GM19452 (cell line): ENCODE data around the gene EIF5A2.
"Not testable (repeated sequence)": the region's sequence is repeated elsewhere in the genome, so short reads cannot be mapped to it uniquely, and the experiment has no call there.

Experiments
- ATAC-seq: cut with Tn5 transposase; IDR thresholded peaks from one replicate; pipeline ENCODE4 v1.9.1; 2021; ENCODE audit not compliant: unreplicated experiment

Gene EIF5A2

DNA sequence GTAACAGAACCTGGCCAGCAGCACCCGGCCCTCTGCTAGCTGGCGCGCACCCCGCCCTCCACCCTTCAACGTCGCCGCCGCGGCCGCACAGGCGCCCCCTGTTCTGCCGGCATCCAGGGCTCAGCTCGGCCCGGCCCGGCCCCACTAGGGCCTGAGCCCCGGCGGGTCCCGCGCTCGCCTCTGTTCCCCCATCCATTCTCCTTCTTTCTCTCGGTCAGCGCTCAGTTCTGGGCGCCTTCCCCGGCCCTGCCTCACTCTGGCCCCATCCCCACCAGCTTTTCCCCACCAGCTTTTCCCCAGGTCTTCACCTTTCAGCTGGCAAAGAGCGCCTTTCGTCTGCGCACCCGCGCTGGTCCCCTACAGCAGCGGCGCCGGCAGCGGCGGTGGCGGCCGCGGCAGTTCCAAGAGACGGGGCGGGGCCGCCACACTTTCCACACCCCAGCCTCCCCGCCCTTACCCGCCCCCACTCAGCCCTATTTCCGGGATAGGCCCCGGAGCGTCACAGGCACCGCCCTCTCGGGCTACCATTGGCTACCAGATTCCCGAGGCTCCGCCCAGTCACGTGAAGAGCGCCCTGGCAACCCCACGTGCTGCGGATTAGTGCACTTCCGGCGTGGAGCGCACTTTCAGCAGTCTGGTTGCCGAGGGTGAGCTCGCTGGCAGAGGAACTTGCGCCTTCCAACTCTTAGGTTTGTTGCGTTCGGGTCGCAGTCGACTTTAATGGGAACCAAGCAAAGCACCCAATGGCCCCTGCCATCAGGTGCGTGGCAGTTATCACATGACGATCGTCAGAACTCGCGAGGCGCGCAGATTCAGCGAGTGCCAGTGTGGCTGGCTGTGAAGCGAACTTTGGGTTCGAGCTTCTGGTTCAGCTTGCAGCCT is at the start of gene EIF5A2:
Gene EIF5A2, minus strand, starts transcription at position 403 of the 882 bp plus-strand sequence. CDS start 831 bp downstream, outside the sequence.
- peak; percentile 92 for ATAC-seq

DNA sequence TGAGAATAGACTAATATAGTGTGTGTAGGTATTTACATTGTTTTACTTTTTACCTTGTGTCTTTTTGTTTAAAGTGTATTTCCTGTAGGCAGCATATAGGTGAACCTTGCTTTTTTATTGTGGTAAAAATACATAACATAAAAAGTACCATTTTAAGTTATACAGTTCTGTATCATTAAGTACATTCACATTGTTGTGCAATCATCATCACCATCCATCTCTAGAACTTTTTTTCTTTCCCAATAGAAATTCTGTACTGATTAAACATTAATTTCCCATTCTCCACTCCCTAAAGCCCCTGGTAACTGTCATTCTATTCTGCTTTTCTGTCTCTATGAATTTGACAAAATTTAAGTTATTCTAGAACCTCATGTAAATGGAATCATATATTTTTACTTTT is 48.2 kb upstream of the EIF5A2 start:
- no peak for ATAC-seq

DNA sequence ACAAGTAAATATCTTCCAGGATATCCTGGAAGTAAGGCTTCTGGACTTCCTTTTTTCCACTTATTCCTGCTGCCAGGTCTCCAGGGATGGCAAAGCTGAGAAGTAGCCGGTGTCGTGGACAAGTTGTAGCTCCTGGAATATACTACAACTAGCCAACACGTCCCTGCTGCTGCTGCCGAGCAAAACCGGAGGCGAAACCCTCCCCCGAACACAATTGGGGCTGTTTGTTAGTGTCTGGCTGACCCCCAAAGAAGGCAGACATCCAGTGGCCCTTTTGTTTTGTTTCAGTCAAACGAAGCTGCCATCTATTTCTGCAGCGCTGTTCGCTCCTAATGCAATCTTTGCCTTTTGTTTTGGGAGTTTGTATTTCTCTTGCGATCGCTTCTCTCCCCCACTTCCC is 45.3 kb upstream of the EIF5A2 start:
- ATAC-seq, result no peak

DNA sequence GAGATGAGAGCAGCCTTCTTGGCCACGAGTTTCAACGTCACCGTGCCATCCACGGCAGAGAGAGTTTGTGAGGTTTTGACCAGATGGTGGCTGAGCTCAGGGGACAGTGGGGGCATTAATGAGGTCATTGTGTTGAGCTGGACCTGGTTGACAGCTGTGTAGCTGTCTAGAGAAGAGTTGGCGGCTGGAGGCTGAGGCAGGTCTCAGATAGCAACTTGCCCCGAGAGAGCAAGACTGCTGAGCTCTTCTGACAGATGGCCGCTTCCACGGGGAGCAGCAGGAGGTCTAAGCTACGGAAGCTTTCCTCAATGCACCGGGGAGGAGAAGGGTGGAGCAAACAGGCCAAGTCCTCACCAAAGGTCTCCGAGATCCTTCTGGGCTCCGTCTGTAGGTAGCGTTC is 44.8 kb upstream of the EIF5A2 start:
- no peak for ATAC-seq

DNA sequence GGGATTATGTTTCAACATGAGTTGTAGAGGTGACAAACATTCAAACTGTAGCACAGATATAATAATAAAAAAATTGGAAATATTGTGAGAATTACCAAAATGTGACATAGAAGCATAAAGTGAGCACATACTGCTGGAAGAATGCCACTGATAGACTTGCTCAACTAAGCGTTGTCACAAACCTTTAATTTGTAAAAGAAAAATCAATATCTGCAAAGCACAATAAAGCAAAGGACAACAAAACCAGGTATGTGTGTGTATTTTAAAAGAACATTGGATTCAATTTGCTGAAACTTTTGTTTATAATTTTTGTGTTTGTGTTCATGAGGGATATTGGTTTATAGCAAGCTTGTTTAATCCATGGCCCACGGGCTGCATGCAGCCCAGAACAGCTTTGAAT is 40.8 kb upstream of the EIF5A2 start:
- no peak for ATAC-seq

DNA sequence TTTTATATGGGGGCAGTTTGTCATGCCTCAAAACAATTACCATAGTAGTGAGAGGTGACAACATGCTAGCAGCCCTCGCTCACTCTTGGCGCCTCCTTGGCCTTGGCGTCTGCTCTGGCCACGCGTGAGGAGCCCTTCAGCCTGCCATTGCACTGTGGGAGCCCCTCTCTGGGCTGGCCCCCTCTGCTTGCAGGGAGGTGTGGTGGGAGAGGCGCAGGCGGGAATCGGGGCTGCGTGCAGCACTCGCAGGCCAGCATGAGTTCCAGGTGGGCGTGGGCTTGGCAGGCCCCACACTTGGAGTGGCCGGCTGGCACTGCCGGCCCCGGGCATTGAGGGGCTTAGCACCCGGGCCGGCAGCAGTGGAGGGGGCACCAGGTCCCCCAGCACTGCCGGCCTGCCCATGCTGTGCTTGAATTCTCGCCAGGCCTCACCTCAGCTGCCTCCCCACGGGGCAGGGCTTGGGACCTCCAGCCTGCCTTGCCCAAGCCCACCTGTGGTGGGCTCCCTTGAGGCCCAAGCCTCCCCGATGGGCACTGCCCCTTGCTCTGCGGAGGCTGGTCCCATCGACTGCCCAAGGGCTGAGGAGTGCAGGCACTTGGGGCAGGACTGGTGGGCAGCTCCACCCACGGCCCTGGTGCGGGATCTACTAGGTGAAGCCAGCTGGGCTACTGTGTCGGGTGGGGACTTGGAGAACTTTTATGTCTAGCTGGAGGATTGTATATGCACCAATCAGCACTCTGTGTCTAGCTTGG is 38.8 kb upstream of the EIF5A2 start:
- no peak for ATAC-seq

DNA sequence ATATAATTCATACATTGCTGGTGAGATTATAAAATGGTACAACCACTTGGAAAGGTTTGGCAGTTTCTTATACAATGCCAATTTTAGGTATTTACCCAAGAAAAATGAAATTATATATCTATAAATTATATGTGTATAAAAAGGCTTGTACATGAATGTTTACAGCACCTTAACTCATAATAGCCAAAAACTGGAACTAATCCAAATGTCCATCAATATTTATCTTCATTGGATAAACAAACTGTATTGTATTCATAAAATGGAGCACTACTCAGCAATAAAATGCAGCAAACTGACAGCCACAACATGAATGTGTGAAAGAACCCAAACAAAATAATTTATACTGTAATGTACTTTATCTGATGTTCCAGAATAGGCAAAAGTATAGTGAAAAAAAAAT is 33.6 kb upstream of the EIF5A2 start:
- ATAC-seq, result no peak

DNA sequence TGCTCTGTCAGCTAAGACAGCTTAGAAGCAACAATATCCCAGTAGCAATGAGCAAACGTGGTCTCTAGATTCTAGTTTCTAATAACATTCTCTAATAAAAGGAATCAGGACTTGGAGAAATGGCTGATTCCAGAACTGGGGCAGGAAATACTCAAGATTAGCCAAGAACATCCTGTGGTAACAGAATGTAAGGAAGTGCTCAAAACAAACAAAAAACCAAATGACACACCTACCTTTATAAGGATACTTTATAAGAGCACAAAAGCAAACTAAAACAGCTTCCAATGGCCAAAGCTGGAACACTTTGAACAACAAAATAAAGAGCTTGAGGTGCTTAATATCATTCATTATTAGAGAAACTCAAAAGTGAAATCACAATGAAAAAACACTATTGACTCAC is 33.1 kb upstream of the EIF5A2 start:
- no peak for ATAC-seq

DNA sequence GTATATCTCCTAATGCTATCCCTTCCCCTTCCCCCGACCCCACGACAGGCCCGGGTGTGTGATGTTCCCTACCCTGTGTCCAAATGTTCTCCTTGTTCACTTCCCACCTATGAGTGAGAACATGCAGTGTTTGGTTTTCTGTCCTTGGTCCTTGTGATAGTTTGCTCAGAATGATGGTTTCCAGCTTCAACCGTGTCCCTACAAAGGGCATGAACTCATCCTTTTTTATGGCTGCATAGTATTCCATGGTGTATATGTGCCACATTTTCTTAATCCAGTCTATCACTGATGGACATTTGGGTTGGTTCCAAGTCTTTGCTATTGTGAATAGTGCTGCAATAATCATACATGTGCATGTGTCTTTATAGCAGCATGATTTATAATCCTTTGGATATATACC is 24.6 kb upstream of the EIF5A2 start:
- ATAC-seq, result not testable (repeated sequence)

DNA sequence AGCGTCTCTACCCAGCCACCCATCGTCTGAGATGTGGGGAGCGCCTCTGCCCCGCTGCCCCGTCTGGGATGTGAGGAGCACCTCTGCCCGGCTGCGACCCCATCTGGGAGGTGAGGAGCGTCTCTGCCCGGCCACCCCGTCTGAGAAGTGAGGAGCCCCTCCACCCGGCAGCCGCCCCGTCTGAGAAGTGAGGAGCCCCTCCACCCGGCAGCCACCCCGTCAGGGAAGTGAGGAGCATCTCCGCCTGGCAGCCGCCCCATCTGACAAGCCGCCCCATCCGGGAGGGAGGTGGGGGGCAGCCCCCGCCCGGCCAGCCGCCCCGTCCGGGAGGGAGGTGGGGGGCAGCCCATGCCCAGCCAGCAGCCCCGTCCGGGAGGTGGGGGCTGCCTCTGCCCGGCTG is 15.1 kb upstream of the EIF5A2 start:
- not testable (repeated sequence) for ATAC-seq

DNA sequence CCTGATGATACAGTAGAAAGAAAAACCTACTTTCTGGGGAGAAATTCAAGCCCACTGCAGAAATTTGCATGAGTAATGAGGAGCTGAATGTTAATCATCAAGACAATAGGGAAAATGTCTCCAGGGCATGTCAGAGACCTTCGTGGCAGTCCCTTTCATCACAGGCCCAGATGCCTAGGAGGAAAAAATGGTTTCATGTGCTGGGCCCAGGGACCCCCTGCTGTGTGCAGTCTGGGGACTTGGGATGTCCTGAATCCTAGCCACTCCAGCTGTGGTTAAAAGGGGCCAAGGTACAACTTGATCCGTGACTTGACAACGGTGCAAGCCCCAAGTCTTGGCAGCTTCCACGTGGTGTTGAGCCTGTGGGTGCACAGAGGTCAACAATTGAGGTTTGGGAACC is 10.3 kb upstream of the EIF5A2 start:
- no peak for ATAC-seq

DNA sequence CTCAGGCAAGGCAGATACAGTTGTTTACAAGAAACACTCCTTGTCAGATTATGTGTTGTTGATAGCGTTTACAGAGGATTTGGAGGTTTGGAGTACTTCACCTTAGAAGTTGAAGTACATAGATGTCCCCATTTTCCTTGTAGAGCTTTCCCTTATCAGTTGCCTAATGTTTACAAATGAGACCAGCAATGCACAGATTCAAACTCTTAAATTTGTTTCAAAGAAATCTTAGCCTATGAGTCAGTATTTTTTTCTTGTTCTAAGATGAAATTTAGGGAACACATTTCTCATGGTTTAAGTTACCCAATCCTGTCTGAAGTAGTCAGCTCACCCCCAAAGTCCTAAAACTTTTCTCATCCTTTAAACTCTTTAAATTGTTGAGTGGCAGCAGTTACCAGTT is 6.3 kb upstream of the EIF5A2 start:
- no peak for ATAC-seq

DNA sequence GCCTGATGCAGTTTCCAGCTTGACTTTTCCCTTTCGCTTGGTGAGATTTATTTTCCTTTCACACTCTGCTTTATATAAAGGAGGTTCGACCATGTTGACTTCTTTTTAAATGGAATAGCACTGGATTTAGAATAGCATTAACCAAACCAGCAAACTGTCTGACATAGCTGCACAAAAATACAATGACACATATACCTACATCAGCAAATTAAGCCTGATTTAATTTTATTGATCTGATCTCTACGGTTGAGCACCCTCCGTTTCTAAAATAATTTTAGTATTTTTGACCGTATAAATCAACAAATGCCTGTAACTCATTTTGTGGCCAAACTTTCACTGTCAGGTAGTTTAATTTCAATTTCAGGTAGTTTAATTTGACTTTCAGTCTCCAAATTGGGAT is 5.8 kb upstream of the EIF5A2 start:
- ATAC-seq, result no peak

DNA sequence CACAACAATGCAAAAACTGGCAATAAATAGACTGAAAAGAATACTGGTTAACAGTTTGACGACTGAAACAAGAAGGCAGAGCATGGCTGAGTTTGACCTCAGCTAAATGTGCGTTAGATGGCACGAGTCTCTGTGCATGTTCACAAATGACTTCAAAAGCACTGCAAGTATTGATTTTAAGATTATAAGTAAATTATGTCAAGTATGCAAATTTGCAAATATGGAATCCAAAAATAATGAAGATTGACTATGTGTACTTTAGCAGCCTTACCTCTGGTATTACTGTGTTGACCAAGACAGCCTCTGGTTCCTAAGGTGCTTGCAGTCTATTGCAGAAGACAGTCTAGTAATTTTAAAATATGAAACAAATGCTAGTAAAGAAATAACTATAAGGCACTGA is 2.6 kb upstream of the EIF5A2 start:
- no peak for ATAC-seq

DNA sequence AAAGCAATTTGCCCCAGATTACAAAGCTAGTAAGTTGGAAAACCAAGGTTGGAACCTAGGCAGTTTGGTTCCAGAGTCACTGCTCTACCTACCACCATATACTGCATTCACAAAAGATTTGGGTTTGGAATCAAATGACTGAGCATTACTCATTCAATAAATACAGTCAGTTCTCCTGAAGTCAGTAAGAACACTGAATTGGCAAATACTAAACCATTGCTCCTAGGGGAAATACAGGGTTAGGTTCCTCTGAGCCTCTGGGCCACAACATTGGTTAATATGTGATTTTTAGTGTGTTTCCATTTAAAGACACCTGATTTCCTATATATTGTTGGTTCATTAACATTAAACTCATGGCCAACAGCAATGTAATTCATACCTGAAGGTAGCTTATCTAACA is 2.1 kb upstream of the EIF5A2 start:
- ATAC-seq, result no peak

DNA sequence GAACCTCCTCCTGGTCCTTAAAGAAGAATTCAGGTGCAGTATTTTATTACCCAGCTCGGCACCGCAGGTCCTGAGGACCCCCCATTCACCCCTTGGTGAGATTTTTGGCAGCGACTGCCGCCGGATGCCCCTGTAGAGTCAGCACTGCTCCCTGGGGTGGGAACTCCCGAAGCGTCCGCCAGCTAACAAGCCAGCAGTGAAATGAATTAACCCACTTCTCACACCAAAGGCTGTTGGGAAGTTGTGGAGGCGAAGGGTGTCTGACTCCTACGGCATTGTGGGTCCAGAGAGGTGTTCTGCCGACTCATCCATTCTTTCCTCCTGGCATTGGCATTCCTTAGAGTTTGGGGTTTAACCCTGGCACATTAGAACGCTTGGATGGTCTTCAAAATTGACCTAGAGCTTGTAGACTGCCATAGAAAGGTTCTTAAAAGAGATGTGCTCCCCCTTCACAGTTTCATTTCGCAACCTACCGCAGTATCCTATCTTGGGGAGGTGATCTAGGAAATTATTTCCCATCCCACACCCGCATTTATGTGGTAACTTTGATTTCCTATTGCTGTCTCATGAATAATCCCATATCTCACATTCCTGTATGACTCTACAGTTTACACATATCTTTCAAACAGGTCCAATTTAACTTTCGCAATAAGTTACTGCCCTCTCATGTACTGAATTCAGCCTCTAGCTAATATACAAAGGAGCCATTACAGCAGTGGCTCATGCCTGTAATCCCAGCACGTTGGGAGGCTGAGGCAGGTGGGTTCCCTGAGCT is 879 bp upstream of the EIF5A2 start:
- ATAC-seq, result no peak

DNA sequence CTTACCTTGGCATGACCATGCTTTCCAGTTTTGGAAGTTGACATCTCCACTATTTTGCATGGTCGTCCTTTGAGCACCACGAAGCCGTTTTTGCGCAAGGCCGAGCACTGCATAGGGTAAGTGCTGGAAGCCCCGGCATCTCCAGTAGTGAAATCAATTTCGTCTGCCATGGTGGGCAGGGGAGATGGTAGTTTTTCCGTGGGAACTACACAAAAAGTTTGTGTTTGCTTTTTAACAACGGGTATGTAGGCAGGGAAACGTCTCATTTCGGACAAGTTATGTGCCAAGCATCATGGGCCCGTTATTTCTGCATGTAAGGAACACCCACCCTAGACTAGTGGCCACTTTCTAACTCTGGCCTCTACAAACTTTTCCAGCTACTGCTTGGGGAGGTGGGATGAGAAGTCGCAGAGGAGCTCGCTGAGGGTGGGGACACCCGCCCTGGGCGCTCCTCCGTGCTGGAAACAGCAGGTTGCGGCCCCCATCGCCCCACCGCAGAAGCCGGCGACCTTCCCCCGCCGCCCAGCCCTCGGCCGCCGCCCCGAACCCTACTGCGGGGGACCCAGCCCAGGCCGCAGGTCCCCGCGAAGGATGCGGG is 701 bp downstream of the EIF5A2 start:
- peak; percentile 9 for ATAC-seq

DNA sequence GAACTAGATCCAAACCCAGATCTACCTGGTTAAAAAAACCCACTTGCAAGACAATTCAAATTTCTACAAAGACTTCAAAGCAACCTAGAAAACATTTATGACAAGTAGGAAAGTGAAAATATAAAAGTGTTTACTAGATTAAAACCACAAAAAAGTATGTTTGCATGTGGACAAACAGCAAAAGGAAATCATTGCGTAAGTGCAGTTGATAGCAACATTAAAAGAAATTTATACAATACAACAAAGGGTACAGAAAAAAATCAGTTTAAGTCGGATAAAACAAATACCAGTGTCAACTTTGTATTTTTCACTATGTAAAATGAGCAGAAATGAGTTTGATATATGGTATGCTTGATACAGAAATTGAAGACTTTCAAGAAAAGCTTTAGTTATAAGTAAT is 2.6 kb downstream of the EIF5A2 start:
- no peak for ATAC-seq

DNA sequence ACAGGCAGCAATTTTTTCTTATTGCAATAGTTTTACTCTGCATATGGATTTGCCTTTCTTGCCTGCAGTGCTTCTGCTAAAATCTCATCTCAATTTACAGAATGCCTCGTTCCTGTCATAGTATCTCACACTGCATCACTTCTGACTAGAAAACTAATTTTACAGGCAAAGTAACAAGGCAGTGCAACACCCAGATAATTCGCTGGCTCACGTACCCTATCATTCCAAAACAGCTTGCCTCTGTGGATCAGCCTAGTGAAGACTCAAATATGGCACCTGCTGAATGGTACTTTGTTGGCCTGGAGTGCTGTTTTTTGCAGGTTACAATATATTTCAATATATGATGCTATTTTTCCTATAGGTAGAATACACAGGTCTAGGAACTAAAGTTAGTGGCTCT is 5.3 kb downstream of the EIF5A2 start:
- ATAC-seq, result no peak

DNA sequence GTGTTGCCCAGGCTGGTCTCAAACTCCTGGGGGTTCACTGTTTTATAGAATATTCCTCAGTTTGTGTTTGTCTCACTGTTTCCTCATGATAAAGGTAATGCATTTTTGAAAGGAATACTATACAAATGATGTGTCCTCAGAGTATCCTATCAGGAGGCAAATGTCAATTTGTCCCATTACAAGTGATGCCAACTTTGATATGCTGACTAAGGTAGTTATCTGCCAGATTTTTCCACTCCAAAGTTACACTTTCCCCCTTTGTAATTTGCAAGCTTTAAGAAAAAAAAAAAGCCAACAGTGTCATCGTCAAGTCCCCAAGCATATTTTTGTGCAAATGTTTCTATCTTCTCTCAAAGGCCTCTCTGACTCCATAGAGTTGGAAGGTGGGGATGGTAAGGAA is 9.0 kb downstream of the EIF5A2 start:
- no peak for ATAC-seq

DNA sequence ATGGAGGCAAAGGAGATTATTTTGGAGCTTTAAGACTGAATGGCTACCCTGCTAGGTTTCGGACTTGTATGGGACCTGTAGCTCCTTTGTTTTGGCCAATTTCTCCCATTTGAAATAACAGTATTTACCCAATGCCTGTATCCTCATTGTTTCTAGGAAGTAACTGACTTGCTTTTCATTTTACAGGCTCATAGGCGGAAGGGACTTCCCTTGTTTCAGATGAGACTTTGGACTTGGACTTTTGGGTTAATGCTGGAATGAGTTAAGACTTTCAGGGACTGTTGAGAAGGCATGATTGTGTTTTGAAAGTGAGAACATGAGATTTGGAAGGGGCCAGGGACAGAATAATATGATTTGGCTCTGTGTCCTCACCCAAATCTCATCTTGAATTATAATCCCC is 10.5 kb downstream of the EIF5A2 start:
- ATAC-seq, result no peak
